SK-N-MC (cell line): ENCODE data around the gene F12.
"Not testable (repeated sequence)": the region's sequence is repeated elsewhere in the genome, so short reads cannot be mapped to it uniquely, and the experiment has no call there.

ENCODE experiments used
- EZH2 ChIP-seq: fragments of 200-600 bp; sonication (generic); IDR thresholded peaks from one replicate; pipeline ENCODE4 v1.6.1; 2017; ENCODE audit warnings: antibody characterized with exemption
- FOXP2 ChIP-seq: optimal IDR thresholded peaks from 2 replicates; pipeline ENCODE3; 2011; ENCODE audit warnings: mild to moderate bottlenecking, moderate library complexity; ENCODE audit not compliant: insufficient read depth; ENCODE audit errors: extremely low read length, control extremely low read depth
- POLR2AphosphoS5 ChIP-seq: IDR thresholded peaks from 2 replicates; pipeline ENCODE4 v1.6.1; 2012; ENCODE audit warnings: mild to moderate bottlenecking, low read depth, low read length, borderline replicate concordance

GRCh38 chr5:177360740-177361139 lies 48.6 kb downstream of the F12 start:
- TF ChIP-seq POLR2AphosphoS5, EZH2, FOXP2: not testable (repeated sequence)
